Astrocyte (in vitro differentiated cells and primary cell): ENCODE measurements around the gene PCNX1. TPM values are rescaled to one million over a fixed set of nuclear protein-coding genes. Genes with fewer than 3 reads are reported as not detected.

Experiments used
- DNase-seq: peaks from one replicate; pipeline ENCODE4 v3.0.0-alpha.2; 2010; ENCODE audit warnings: low read depth
- FAIRE-seq: peaks from 2 replicates; lab custom pipeline; 2011; peaks lifted over from hg19 to GRCh38; lab: Jason Lieb, UNC
- H2AFZ ChIP-seq: 2 replicates; pipeline ENCODE4 v1.6.0; 2012; ENCODE audit warnings: low read depth, low read length, inconsistent platforms
- H3K27ac ChIP-seq: 2 replicates; pipeline ENCODE4 v1.5.1; 2011; ENCODE audit warnings: low read depth, low read length, inconsistent platforms
- H3K27me3 ChIP-seq: 2 replicates; pipeline ENCODE4 v1.6.0; 2011; ENCODE audit warnings: low read length, inconsistent platforms; ENCODE audit not compliant: insufficient read depth
- H3K36me3 ChIP-seq: 2 replicates; pipeline ENCODE4 v1.5.1; 2011; ENCODE audit warnings: low read length, inconsistent platforms; ENCODE audit not compliant: insufficient read depth
- H3K4me1 ChIP-seq: 2 replicates; pipeline ENCODE4 v1.5.1; 2011; ENCODE audit warnings: low read length, inconsistent platforms; ENCODE audit not compliant: insufficient read depth
- H3K4me2 ChIP-seq: 2 replicates; pipeline ENCODE4 v1.6.0; 2012; ENCODE audit warnings: low read length, inconsistent platforms
- H3K4me3 ChIP-seq: 2 replicates; pipeline ENCODE4 v1.5.1; 2011; ENCODE audit warnings: low read depth, mild to moderate bottlenecking, low read length, inconsistent platforms; ENCODE audit not compliant: insufficient read depth
- H3K79me2 ChIP-seq: 2 replicates; pipeline ENCODE4 v1.6.0; 2012; ENCODE audit warnings: mild to moderate bottlenecking, low read length, inconsistent platforms; ENCODE audit not compliant: insufficient read depth
- H3K9ac ChIP-seq: 2 replicates; pipeline ENCODE4 v1.6.0; 2012; ENCODE audit warnings: mild to moderate bottlenecking, low read length, inconsistent platforms
- H3K9me3 ChIP-seq: 2 replicates; pipeline ENCODE4 v1.5.1; 2012; ENCODE audit warnings: low read depth, mild to moderate bottlenecking, low read length, inconsistent platforms; ENCODE audit not compliant: insufficient read depth
- H4K20me1 ChIP-seq: 2 replicates; pipeline ENCODE4 v1.6.0; 2012; ENCODE audit warnings: low read length, inconsistent platforms; ENCODE audit not compliant: insufficient read depth
- H3K27ac Mint-ChIP-seq: one replicate; pipeline ENCODE4 v1.8.0; 2021; ENCODE audit warnings: mild to moderate bottlenecking, mixed read lengths; ENCODE audit not compliant: unreplicated experiment
- H3K27me3 Mint-ChIP-seq: one replicate; pipeline ENCODE4 v1.8.0; 2021; ENCODE audit warnings: low read depth, mixed read lengths; ENCODE audit not compliant: unreplicated experiment
- H3K36me3 Mint-ChIP-seq: one replicate; pipeline ENCODE4 v1.8.0; 2021; ENCODE audit warnings: low read depth, mixed read lengths; ENCODE audit not compliant: unreplicated experiment
- H3K4me1 Mint-ChIP-seq: one replicate; pipeline ENCODE4 v1.8.0; 2021; ENCODE audit warnings: low read depth, mixed read lengths; ENCODE audit not compliant: unreplicated experiment
- H3K4me3 Mint-ChIP-seq: one replicate; pipeline ENCODE4 v1.8.0; 2021; ENCODE audit warnings: mild to moderate bottlenecking, moderate library complexity, mixed read lengths; ENCODE audit not compliant: unreplicated experiment
- H3K9me3 Mint-ChIP-seq: one replicate; pipeline ENCODE4 v1.8.0; 2021; ENCODE audit warnings: mild to moderate bottlenecking, mixed read lengths; ENCODE audit not compliant: unreplicated experiment
- CTCF ChIP-seq: IDR thresholded peaks from 2 replicates; pipeline ENCODE4 v1.5.1; 2011; ENCODE audit warnings: low read depth, mild to moderate bottlenecking, inconsistent platforms, low read length, moderate library complexity; ENCODE audit not compliant: insufficient read depth
- EZH2 ChIP-seq: IDR thresholded peaks from 2 replicates; pipeline ENCODE4 v1.6.1; 2012; ENCODE audit warnings: mild to moderate bottlenecking, low read length, inconsistent platforms; ENCODE audit not compliant: insufficient read depth
- total RNA-seq: library from RNA; stranded (reverse); gene quantifications from 2 replicates; pipeline ENCODE4 v1.2.1, GENCODE V29; 2021

The PCNX1 gene
- total RNA-seq, 1 donor from 2014 or later, result 91.3 TPM

GRCh38 chr14:71022939-71023338 is 115.7 kb downstream of the PCNX1 start:
- Histone ChIP-seq H3K4me3 (no peak overlapping the region), H3K27me3 (no peaks in the 10 kb centered on the region), H4K20me1 (peaks cover 5% of the 10 kb centered on the region), H3K27ac (no peak overlapping the region), H3K4me2 (no peak overlapping the region), H3K4me1 (peaks cover 10% of the 10 kb centered on the region), H3K36me3 (no peaks in the 10 kb centered on the region), H3K9ac (no peak overlapping the region), H3K9me3 (no peaks in the 10 kb centered on the region), H3K79me2 (peaks cover 8% of the 10 kb centered on the region), H2AFZ (no peak overlapping the region)
- Mint-ChIP-seq H3K4me3 (no peak overlapping the region), H3K9me3 (peaks cover 7% of the 10 kb centered on the region), H3K4me1 (peaks cover 11% of the 10 kb centered on the region), H3K27ac (no peak overlapping the region), H3K27me3 (no peaks in the 10 kb centered on the region), H3K36me3 (peaks cover 21% of the 10 kb centered on the region)
- TF ChIP-seq EZH2 (no peak), CTCF (no peak)
- FAIRE-seq (no peak), DNase-seq (no peak)

GRCh38 chr14:71029236-71029781 is 122.0 kb downstream of the PCNX1 start:
- Mint-ChIP-seq H3K4me1 (peaks cover 15% of the 10 kb centered on the region), H3K27me3 (no peaks in the 10 kb centered on the region), H3K9me3 (no peaks in the 10 kb centered on the region), H3K36me3 (peaks cover 16% of the 10 kb centered on the region), H3K27ac (no peak overlapping the region), H3K4me3 (no peak overlapping the region)
- TF ChIP-seq CTCF (no peak), EZH2 (no peak)
- FAIRE-seq (no peak), DNase-seq (no peak)
- Histone ChIP-seq H2AFZ (no peak overlapping the region), H3K27ac (no peak overlapping the region), H3K4me1 (no peaks in the 10 kb centered on the region), H3K27me3 (no peaks in the 10 kb centered on the region), H3K36me3 (peaks cover 31% of the 10 kb centered on the region), H3K4me2 (no peak overlapping the region), H3K9me3 (no peaks in the 10 kb centered on the region), H3K9ac (no peak overlapping the region), H3K4me3 (no peak overlapping the region), H4K20me1 (peaks cover 11% of the 10 kb centered on the region), H3K79me2 (no peaks in the 10 kb centered on the region)

GRCh38 chr14:71031000-71031399 is 123.7 kb downstream of the PCNX1 start:
- Histone ChIP-seq H3K27ac (no peak overlapping the region), H3K9me3 (no peaks in the 10 kb centered on the region), H3K4me3 (no peak overlapping the region), H3K9ac (no peak overlapping the region), H4K20me1 (peaks cover 11% of the 10 kb centered on the region), H3K27me3 (no peaks in the 10 kb centered on the region), H3K4me2 (no peak overlapping the region), H3K4me1 (no peaks in the 10 kb centered on the region), H3K79me2 (no peaks in the 10 kb centered on the region), H3K36me3 (peaks cover 40% of the 10 kb centered on the region), H2AFZ (no peak overlapping the region)
- H3K4me1 Mint-ChIP-seq, result peaks cover 15% of the 10 kb centered on the region
- no peaks in the 10 kb centered on the region for H3K27me3 Mint-ChIP-seq
- H3K36me3 Mint-ChIP-seq, result peaks cover 20% of the 10 kb centered on the region
- no peak for FAIRE-seq
- no peak for DNase-seq
- no peak overlapping the region for H3K27ac Mint-ChIP-seq
- H3K4me3 Mint-ChIP-seq, result no peak overlapping the region
- no peak for TF ChIP-seq EZH2
- no peak for TF ChIP-seq CTCF
- no peaks in the 10 kb centered on the region for H3K9me3 Mint-ChIP-seq
